GM18508 (cell line): ENCODE results near the gene DNAAF8.

Experiments
- ATAC-seq: cut with Tn5 transposase; IDR thresholded peaks from one replicate; pipeline ENCODE4 v1.9.1; 2021; ENCODE audit warnings: moderate number of reproducible peaks; ENCODE audit not compliant: insufficient read depth, unreplicated experiment

Gene DNAAF8

GRCh38 chr16:4694642-4695451 lies 39.5 kb upstream of the DNAAF8 start:
- no peak for ATAC-seq

- ATAC-seq, result no peak
These were observed 38.7 kb upstream of the DNAAF8 start for GRCh38 chr16:4695473-4696171.

DNA sequence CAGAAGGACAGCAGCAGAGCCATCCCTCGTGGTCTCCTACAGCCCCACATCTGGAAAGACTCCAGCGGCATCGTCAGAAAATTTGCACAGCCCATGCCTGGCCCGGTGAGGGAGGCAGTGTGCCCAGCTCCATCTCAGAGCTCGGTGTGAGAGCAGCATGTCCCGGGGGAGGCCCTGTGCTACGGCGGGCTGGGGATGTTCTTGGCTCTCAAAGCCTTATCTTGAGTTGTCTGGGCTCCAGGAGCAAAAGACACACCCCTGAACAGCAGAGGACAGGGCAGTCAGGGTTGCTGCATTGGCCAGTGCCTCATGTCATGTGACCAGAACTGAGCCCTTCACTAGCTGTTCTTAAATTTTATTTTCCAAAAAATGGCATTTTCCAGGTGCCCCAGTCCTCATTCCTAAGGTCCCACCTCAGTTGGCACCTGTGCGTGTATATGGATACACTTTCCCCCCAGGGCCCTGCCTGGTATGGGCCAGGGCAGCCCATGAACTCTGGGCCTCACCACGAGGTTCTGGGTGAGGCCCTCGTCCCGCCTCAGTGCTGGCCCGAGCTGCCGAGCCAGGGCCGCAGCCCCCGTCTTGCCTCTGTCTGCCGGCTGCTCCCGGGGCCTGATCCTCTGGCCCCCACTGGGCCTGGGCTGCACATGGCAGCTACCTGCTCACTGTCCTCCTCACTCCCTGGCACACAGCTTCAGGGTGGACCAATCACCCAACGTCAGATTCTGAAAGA lies 38.0 kb upstream of the DNAAF8 start:
- ATAC-seq, result no peak

GRCh38 chr16:4696905-4697847 lies 37.2 kb upstream of the DNAAF8 start:
- ATAC-seq, result no peak

GRCh38 chr16:4697848-4698291 lies 36.5 kb upstream of the DNAAF8 start:
- no peak for ATAC-seq

- no peak for ATAC-seq
These were observed 35.9 kb upstream of the DNAAF8 start for GRCh38 chr16:4698321-4699045.

- no peak for ATAC-seq
These were observed 35.2 kb upstream of the DNAAF8 start for GRCh38 chr16:4699046-4699556.

DNA sequence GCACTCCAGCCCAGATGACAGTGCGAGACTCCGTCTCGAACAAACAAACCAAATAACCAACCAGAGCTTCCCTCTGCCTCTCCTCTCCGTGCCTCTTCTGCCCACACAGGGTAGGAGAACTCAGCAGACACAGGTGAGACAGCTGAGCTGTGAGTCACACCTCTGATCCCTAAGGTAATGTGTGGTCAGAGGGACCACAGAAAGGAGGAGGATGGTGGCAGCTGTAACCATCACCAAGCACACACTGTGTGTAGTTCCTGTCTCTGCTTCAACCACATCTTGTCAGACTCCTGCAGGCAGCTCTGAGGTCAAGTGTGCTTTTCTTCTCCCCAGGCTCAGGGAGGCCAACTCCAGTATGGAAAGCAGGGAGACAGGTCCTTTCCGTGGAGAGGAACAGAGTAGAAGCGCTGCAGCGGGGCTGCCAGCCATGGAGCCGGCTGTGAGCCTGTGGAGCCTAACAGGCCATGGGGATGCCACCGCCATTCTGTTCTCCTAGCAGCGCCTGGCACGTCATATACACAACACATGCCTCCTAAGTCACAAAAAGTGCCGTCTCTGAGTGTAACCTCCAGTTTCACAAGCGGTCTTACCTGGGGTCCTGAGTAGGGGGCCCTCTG lies 33.8 kb upstream of the DNAAF8 start:
- no peak for ATAC-seq

- no peak for ATAC-seq
These were observed 33.2 kb upstream of the DNAAF8 start for GRCh38 chr16:4700997-4701743.

DNA sequence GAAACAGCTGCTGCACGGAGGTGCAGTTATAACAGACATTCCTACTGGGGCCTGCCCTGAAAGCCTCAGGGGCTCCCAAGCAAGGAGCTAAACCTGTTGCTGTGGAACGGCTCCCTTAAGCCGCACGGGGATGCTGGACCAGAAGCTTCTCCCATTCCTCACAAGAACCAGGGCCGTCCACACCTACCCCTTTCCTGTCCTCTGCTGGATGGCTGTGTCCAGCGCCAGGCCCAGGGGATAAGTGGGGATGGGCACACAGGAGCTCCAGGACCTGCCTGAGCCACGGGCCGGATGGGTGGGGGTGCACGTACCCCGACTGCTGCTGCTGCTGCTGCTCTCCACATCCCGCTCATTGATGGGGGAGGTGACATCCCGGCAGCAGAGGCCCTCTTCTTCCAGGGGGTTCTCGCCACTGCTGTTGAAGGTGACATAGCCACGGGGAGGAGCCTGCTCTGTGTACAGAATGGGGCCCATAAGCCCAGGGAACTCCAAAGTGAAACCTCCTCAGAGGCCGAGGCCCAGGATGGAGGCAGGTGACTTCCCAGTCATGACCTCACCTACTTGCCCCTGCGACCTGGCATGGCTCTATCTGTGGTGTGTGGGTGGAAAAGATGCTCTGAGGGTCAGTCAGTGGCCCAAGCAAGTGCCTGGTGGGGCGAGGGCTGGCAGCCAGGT lies 32.4 kb upstream of the DNAAF8 start:
- ATAC-seq, result no peak

DNA sequence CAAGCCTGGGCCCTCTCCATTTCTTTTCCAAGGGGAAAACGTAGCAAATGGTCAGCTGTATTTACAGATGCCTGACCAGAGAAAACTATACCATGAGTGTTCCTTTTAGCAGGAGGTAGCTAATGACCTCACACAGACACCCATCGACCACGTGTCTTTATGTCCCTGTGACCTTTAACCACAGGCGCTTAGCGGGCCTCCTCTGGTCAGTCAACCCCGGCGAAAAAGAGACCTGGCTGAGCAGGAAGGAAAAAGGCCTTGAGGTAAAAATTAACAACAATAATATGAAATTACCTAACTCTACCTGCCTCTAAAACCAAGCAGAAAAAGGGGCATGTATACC lies 31.9 kb upstream of the DNAAF8 start:
- no peak for ATAC-seq

DNA sequence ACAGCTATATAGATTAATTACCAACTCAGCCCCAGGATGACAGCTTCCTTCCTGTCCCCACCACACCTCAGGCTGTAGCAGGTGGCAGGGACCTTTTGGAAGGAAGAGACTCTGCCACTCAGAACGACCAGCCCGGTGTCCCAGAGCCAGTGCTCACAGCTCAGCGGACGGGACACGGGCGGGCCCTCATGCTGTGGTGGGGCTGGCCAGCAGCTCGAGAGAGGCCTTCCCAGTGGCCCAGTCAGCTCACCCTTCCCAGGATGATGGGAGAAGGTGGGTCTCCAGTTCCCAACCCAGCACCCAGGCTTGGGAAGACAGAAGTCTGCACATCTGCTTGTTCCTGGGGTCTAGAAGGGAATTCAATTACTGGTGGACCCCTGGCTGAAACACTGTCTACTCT lies 30.4 kb upstream of the DNAAF8 start:
- no peak for ATAC-seq

- no peak for ATAC-seq
These were observed 29.8 kb upstream of the DNAAF8 start for GRCh38 chr16:4704491-4704890.

DNA sequence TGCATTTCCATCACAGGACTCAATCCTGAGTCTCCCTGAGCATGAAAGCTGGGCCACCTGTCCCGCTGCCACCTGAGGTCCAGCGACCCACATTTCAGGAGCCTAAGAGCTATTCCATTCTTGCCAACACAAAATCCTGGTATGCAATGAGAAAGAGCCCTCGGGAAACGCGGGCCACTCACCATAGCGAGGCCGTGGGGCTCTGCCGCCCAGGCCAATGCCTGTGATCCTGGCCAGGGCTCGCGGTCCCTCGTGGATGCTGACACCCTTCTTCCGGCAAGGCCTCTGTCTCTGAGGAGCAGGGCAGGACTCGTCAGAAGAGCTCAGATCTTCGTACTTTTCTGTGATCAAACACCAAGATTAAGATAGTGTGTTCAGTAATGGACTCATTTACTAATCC lies 29.4 kb upstream of the DNAAF8 start:
- ATAC-seq, result no peak

- ATAC-seq, result no peak
These were observed 27.5 kb upstream of the DNAAF8 start for GRCh38 chr16:4706871-4707270.

GRCh38 chr16:4709481-4709880 lies 24.9 kb upstream of the DNAAF8 start:
- no peak for ATAC-seq

DNA sequence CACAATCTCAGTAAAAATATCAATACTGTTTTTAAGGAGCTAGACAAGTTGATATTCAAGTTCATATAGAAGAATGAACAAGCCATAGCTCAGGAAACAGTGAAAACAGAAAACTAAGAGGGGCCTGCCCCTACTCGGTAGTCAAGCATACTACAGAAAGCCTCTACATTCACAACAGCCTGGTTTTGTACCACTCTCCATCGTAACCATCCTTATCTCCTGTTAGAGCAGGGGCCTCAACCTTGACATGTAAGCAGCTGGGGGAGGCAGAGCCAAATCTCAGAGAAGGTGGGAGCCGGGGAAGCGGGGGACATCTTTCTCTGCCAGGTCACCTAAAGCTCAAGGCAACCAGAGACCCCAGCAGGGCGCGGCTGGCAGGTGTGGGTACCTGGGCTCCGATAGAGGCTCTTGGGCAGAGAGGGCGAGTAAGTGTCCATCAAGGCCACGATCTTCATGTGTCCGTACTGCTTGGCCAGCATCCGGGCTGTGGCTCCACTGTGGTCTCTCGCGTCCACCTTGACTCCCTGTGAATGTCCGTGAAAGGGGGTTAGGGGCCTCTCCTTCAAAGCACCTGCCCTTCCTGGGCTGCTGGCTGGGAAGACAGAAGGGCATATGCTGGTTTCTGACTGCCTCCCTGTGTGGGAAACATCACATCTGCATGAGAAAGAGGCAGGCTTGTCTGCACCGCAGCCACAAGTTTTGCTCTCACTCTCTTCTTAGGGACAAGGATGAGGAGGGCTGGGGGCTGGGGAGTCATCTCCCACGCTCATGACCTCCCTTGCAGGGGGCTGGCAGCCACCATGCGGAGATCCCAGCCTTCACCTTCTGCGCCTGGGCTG lies 20.5 kb upstream of the DNAAF8 start:
- ATAC-seq, result no peak
